ENCODE results near the gene TSPAN9.

- no peak for TF ChIP-seq MAZ (IDR thresholded peaks at IDR 0.05; ENCODE audit: borderline replicate concordance, low read depth, low read length)
- TF ChIP-seq CTCF (conservative IDR thresholded peaks at IDR 0.05; ENCODE audit: low read depth, low read length): no peak
- TF ChIP-seq CHD1 (IDR thresholded peaks at IDR 0.05; ENCODE audit: low read depth, low read length): no peak
- TF ChIP-seq SMC3 (IDR thresholded peaks at IDR 0.05; ENCODE audit: low read depth, low read length): no peak
- TF ChIP-seq MAFK (IDR thresholded peaks at IDR 0.05; ENCODE audit: low read depth, low read length): no peak
Measured at GRCh38 chr12:3291939-3292338, 214.8 kb downstream of the TSPAN9 start.
